Hematopoietic multipotent progenitor cell treated with erythropoietin and hydrocortisone succinate and interleukin-3 and kit ligand, for 6 days (in vitro differentiated cells): ENCODE data around the gene DCT.

ENCODE experiments used
- DNase-seq: peaks from one replicate; pipeline ENCODE4 v3.0.0-alpha.2; 2015

DCT gene

DNA sequence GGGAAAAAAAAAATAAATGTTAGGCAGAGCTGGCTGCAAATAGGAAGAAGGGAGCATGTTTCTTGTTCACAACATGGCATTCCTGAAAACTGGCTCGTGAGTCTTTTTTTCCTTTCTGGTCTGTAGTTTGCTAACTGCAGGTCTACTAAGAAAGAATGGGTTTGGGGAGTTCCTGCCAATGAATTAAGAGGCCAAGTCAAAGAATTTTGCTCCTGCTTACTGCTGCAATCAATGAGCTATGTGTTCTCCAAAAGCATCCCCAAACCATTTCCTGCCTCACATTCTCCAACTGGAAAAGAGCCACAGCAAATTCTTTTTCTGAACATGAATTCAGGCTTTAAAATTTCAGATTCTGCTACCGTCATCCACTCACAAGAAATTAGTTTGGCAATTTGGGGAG, 88.6 kb downstream of the DCT start:
- DNase-seq, result no peak

DNA sequence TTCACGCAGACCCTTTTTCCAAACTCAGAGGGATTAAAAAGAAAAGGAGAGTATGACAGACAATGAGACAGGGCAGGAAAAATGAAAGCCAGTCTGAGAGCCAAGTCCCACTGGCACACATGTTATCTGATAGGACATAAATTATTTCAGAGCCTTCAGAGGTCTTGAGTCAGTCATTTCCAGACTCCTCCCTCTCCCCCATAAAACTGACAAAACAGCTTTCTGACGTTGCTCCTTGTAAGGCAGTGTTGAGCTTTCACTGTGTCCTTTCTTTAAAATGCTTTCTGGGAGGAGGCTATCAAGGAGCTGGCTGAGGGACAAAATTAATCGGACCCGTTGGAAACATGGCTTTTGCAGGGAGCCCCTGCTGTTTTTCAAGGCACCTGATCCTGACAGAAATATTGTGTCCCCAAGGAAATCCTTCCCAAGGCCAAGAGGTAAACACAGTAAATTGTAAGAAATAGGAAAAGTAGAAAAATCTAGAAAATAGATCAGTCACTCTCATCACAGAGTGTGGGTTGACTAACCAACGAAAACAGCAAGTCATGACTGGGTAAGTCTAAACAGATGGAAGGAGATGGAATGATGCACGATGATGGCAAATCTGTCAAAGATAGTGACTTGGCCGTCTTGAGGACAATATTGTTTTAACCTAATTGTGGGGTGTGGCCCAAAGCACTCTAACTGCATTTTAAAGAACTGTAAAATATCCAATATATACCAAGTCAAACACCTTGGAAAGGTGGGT, 89.7 kb downstream of the DCT start:
- peak; percentile 9 for DNase-seq

DNA sequence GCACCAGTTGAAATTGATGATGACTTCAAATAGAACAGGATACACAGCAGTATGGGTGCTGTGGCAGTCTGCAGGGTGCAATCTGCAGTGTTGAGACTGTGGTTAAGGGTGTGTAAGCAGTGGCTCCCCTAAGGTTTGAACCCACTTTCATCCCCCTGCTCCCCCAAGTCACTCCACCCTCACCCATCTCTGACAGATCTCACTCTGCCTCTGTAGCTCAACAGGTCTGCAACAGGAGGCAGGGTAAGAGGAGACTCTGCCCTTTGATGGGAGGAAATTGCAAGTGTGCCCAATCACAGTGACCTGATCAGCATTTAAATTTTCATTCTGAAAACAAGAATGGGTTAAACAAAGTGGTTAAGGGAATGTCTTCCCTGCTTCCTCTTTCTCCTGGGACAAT, 92.4 kb downstream of the DCT start:
- no peak for DNase-seq
